Loucy (cell line): Measurements from ENCODE around the gene EHF.

ENCODE experiments used
- H2AFZ ChIP-seq: fragments of 200-600 bp; sonication (generic); 2 replicates; pipeline ENCODE4 v1.6.0; 2016; ENCODE audit warnings: antibody characterized with exemption, mild to moderate bottlenecking, low read length, moderate library complexity
- H3F3A ChIP-seq: fragments of 200-600 bp; 2 replicates; pipeline ENCODE4 v1.6.0; 2016; ENCODE audit warnings: antibody characterized with exemption, low read depth, mild to moderate bottlenecking
- H3K27me3 ChIP-seq: fragments of 200-600 bp; sonication (generic); 2 replicates; pipeline ENCODE4 v1.6.1; 2014; ENCODE audit warnings: low read length, mild to moderate bottlenecking; ENCODE audit not compliant: insufficient read depth, poor library complexity, severe bottlenecking
- H3K36me3 ChIP-seq: fragments of 200-600 bp; sonication (generic); 2 replicates; pipeline ENCODE4 v1.6.1; 2016; ENCODE audit warnings: low read length; ENCODE audit not compliant: insufficient read depth
- H3K4me1 ChIP-seq: fragments of 200-600 bp; sonication (generic); 2 replicates; pipeline ENCODE4 v1.5.1; 2014; ENCODE audit warnings: low read length, mild to moderate bottlenecking; ENCODE audit not compliant: insufficient read depth, poor library complexity, severe bottlenecking
- H3K4me2 ChIP-seq: fragments of 200-600 bp; sonication (generic); 2 replicates; pipeline ENCODE4 v1.6.0; 2014; ENCODE audit warnings: antibody characterized with exemption, low read length, low read depth, mild to moderate bottlenecking; ENCODE audit not compliant: poor library complexity, severe bottlenecking
- H3K4me3 ChIP-seq: fragments of 200-600 bp; sonication (generic); 2 replicates; pipeline ENCODE4 v1.5.1; 2014; ENCODE audit warnings: low read length, mild to moderate bottlenecking, mixed read lengths; ENCODE audit not compliant: poor library complexity, severe bottlenecking
- H3K79me2 ChIP-seq: fragments of 200-600 bp; sonication (generic); 2 replicates; pipeline ENCODE4 v1.6.1; 2014; ENCODE audit warnings: low read length; ENCODE audit not compliant: insufficient read depth
- H3K9ac ChIP-seq: fragments of 200-600 bp; sonication (generic); 2 replicates; pipeline ENCODE4 v1.6.0; 2014; ENCODE audit warnings: mild to moderate bottlenecking, low read depth, low read length, moderate library complexity; ENCODE audit not compliant: poor library complexity, severe bottlenecking
- H3K9me2 ChIP-seq: fragments of 200-600 bp; sonication (generic); replicated peaks from 2 replicates; pipeline ENCODE4 v1.6.1; 2016; ENCODE audit warnings: low read depth, low read length, mixed read lengths
- H3K9me3 ChIP-seq: fragments of 200-600 bp; sonication (generic); 2 replicates; pipeline ENCODE4 v1.6.1; 2014; ENCODE audit warnings: mild to moderate bottlenecking, antibody characterized with exemption, low read length, low read depth; ENCODE audit not compliant: insufficient read depth
- H4K20me1 ChIP-seq: fragments of 200-600 bp; sonication (generic); 2 replicates; pipeline ENCODE4 v1.6.0; 2014; ENCODE audit warnings: antibody characterized with exemption, low read length, mild to moderate bottlenecking; ENCODE audit not compliant: insufficient read depth, poor library complexity, severe bottlenecking
- CTCF ChIP-seq: fragments of 200-600 bp; sonication (generic); conservative IDR thresholded peaks from 2 replicates; pipeline ENCODE4 v1.5.1; 2014; ENCODE audit warnings: mild to moderate bottlenecking, antibody characterized with exemption, low read length
- EZH2phosphoT487 ChIP-seq: fragments of 200-600 bp; IDR thresholded peaks from 2 replicates; pipeline ENCODE4 v1.6.1; 2018; ENCODE audit warnings: antibody characterized with exemption, mild to moderate bottlenecking, moderate library complexity, borderline replicate concordance

The EHF gene

DNA sequence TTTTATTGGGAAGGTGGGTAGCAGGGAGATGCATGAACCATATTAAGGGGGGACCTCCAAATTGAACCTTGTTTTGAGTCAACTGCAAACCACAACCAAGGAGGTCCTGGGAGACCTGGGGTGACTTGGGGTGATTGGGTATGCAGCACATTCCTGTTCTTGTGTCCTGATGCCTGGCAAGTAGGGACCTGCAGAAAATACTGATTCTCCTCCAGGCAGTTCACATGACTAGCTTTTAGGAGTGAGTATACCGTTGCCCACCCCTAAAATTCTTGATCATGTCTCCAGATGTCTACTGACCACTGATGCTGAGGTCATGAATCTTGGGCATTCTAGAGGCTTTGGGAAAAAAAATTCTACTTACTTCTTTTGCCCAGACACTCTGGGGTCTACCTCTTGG is 6.3 kb downstream of the EHF start:
- Histone ChIP-seq H3K79me2 (no peaks in the 10 kb centered on the region), H4K20me1 (no peaks in the 10 kb centered on the region), H3K9ac (no peak overlapping the region), H3K9me3 (no peaks in the 10 kb centered on the region), H3K4me3 (no peak overlapping the region), H3K9me2 (no peaks in the 10 kb centered on the region), H3K4me2 (no peak overlapping the region), H3F3A (no peaks in the 10 kb centered on the region), H3K27me3 (no peaks in the 10 kb centered on the region), H3K36me3 (no peaks in the 10 kb centered on the region), H3K4me1 (no peaks in the 10 kb centered on the region), H2AFZ (no peak overlapping the region)
- TF ChIP-seq EZH2phosphoT487, result no peak
- no peak for TF ChIP-seq CTCF

DNA sequence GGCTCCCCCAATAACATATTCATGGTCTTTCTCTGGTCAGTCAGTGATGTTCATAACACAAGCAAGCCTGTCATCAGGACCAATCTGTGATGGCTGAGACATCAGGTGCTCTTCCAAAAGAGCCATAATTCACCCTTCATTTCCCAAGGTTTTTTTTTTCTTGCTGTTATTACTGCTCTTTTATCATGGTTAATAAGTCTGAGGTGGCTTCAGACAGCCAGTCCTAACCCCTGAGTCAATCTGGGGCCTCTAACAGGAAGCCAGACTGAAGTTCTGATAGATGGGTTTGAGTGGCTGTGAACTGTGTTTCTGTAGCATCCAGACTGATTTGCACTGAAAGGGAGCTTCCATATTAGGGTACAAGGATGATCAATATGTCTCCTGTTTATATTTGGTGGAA is 8.8 kb downstream of the EHF start:
- no peaks in the 10 kb centered on the region for H3K9me3 ChIP-seq
- peaks cover 15% of the 10 kb centered on the region for H3K4me1 ChIP-seq
- H3K36me3 ChIP-seq, result no peaks in the 10 kb centered on the region
- H3K27me3 ChIP-seq, result no peaks in the 10 kb centered on the region
- no peaks in the 10 kb centered on the region for H4K20me1 ChIP-seq
- H3K4me3 ChIP-seq, result no peak overlapping the region
- no peaks in the 10 kb centered on the region for H3F3A ChIP-seq
- no peaks in the 10 kb centered on the region for H3K9me2 ChIP-seq
- H3K4me2 ChIP-seq, result no peak overlapping the region
- TF ChIP-seq EZH2phosphoT487 (no peak), CTCF (no peak)
- H2AFZ ChIP-seq, result no peak overlapping the region
- H3K79me2 ChIP-seq, result no peaks in the 10 kb centered on the region
- no peak overlapping the region for H3K9ac ChIP-seq

GRCh38 chr11:34630544-34630943 is 9.7 kb downstream of the EHF start:
- no peaks in the 10 kb centered on the region for H4K20me1 ChIP-seq
- no peak overlapping the region for H3K9ac ChIP-seq
- H3K79me2 ChIP-seq, result no peaks in the 10 kb centered on the region
- no peak overlapping the region for H2AFZ ChIP-seq
- no peaks in the 10 kb centered on the region for H3F3A ChIP-seq
- H3K27me3 ChIP-seq, result no peaks in the 10 kb centered on the region
- no peak overlapping the region for H3K4me2 ChIP-seq
- H3K36me3 ChIP-seq, result no peaks in the 10 kb centered on the region
- TF ChIP-seq CTCF, result no peak
- no peak for TF ChIP-seq EZH2phosphoT487
- H3K9me3 ChIP-seq, result no peaks in the 10 kb centered on the region
- H3K9me2 ChIP-seq, result no peaks in the 10 kb centered on the region
- H3K4me1 ChIP-seq, result peaks cover 15% of the 10 kb centered on the region
- H3K4me3 ChIP-seq, result no peak overlapping the region
